Measurements from ENCODE around the gene TJP1.
A peak's percentile ranks its signal among the peaks of the same experiment; 100 is the strongest.
"Not testable (repeated sequence)": the region's sequence is repeated elsewhere in the genome, so short reads cannot be mapped to it uniquely, and the experiment has no call there.

The TJP1 gene

DNA sequence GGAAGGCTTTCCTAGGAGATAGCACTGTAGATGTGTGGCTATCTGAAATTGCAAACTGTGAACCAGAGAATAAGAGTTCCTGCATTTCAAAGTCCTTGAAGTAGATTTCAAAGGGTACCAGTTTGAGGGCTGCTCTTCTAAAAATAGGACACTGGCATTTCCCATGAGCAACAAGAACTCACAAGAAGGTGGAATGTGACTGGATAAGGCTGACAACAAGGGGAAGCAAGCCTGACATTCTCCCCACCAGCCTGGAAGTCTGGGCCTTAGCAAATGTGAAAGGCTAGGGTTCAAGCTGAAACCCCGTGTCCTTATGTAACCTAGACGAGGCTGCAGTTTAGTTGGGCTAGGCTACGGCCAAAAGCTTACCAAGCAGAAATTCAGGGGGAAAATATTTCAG, 18.7 kb upstream of the TJP1 start:
- no peak for DNase-seq (ENCODE audit: extremely low spot score, insufficient read length, low read depth)

DNA sequence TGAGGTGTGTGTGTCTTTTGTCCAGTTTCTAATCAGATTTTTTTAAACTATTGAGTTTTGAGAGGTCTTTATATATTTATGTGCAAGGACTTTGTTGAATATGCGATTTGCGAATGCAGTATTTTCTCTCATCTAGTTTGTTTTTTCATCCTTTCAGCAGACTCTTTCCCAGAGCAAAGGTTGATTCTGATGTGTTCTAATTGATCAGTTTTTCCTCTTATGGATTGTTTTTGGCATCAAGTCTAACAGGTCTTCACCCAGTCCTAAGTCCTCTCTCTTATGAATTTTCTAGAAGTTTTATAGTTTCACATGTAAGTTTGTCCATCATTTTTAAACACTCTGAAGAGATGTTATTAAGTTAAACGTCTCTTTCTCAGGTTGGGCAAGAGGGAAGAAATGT, 17.8 kb upstream of the TJP1 start:
- FAIRE-seq (no peak), DNase-seq (ENCODE audit: extremely low spot score, insufficient read length, low read depth) (no peak)

More for the DNA sequence above, 18.7 kb upstream of the TJP1 start:
- FAIRE-seq: no peak

DNA sequence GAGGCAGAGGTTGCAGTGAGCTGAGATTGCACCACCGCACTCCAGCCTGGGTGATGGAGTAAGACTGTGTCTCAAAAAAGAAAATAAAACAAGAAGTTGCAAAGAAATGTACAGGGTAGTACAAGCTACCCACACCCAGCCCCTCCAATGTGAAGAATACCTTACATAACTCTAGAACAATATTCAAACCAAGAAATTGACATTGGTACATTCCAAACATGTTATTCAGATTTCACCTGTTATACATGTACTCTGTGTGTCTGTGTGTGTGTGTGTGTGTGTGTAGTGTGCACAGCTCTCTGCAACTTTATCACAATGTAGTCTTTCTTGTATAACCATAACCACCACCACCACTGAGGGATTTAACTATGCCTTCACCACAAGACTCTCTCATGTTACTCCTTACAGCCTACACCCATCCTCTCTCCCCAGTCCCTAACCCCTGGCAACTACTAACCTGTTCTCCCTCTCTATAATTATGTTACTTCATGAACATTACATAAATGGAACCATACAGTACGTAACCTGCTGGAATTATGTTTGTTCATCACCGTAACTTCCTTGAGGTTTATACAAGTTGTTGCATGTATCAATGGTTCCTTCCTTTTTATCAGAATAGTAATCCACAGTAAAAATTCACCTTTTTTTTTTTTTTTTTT, 16.2 kb upstream of the TJP1 start:
- DNase-seq (ENCODE audit: extremely low spot score, insufficient read length, low read depth) (no peak), FAIRE-seq (no peak)

- no peak for DNase-seq (ENCODE audit: extremely low spot score, insufficient read length, low read depth)
- no peak for FAIRE-seq
These were observed 13.0 kb upstream of the TJP1 start for GRCh38 chr15:29835301-29835700.

- FAIRE-seq (no peak), DNase-seq (ENCODE audit: extremely low spot score, insufficient read length, low read depth) (no peak)
These were observed 10.4 kb upstream of the TJP1 start for GRCh38 chr15:29832709-29833108.

DNA sequence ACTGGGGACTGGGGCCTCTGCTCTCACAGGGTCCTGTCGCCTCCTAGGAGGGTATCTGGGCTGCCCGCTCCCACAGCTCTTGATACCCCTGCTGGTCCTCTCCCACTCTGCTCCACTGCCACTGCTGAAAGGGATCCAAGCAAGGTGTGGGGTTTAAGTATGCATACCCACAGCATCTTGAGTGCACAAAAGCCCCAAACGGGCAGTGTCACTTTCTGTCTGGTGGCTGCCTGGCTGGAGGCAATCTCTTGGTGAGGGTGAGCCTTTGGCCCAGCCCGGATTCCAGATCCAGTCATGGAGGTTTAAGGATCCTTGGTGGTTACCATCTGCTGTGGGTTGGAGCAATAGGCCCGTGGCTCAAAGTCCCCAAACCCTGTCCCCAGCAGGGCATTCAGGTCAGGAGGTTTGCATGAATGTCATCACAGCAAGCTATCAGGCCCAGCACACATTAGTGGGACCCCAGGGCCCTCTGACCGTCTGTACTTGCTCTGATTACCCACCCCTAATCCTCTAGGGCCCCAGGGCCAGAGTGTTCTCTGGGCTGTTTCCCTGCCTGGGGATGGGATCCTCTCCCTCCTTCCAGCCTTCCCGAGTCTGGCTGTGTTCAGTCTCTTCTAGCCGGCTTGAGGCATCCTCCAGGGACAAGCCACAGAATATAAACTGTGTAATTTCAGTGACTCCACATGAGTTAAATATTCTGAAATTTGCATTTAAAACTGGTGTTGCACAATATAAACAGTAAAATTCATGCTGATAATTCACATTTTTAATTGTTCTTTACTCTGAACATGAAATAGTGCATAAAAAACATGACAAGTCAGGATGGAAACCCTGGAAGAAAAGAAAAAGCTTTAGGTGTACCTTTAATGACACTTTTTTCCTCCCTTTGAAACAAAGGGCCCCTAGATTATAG, 4.9 kb upstream of the TJP1 start:
- DNase-seq (ENCODE audit: extremely low spot score, insufficient read length, low read depth): no peak
- FAIRE-seq: no peak

GRCh38 chr15:29825227-29825626, 3.0 kb upstream of the TJP1 start:
- DNase-seq (ENCODE audit: extremely low spot score, insufficient read length, low read depth): no peak
- FAIRE-seq: peak; percentile 57

DNA sequence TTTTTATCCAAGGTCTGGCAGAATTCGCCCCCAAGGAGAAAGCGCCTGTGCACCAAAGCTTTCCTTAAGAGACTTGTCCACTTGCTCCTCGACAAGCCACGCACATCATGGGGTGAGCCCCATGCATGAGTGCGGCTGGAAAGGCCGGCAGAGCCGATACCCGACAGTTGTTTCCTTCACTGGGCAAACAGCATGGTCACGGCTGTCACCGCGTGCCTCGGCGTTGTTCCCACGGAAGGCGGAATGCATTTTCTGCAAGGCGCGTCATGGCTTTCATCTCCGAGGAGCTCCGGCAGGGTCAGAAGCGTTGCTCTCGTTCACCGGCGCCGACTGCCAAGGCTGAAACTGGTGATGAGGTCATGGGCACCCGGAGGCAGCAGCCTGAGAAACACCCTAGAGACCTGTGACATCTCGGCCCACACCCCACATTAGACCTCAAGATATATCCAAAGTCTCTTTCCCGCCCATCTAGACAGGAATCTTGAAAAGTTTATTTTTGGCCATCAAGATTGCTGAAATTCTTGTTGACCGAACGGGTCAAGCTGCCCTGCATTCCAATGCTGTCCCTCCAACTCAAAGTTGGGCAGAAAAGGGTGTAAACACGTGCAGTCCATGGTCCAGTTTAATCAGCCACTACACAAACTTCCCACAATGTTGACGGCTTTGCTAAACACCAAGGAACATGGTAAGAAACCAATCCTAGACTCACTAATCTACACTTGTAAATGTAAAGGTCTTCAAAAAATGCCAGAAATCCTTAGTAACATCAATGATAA, 604 bp upstream of the TJP1 start:
- no peak for DNase-seq (ENCODE audit: extremely low spot score, insufficient read length, low read depth)
- no peak for FAIRE-seq

GRCh38 chr15:29821416-29822099, 710 bp downstream of the TJP1 start:
- no peak for FAIRE-seq
- DNase-seq (ENCODE audit: extremely low spot score, insufficient read length, low read depth): no peak

DNA sequence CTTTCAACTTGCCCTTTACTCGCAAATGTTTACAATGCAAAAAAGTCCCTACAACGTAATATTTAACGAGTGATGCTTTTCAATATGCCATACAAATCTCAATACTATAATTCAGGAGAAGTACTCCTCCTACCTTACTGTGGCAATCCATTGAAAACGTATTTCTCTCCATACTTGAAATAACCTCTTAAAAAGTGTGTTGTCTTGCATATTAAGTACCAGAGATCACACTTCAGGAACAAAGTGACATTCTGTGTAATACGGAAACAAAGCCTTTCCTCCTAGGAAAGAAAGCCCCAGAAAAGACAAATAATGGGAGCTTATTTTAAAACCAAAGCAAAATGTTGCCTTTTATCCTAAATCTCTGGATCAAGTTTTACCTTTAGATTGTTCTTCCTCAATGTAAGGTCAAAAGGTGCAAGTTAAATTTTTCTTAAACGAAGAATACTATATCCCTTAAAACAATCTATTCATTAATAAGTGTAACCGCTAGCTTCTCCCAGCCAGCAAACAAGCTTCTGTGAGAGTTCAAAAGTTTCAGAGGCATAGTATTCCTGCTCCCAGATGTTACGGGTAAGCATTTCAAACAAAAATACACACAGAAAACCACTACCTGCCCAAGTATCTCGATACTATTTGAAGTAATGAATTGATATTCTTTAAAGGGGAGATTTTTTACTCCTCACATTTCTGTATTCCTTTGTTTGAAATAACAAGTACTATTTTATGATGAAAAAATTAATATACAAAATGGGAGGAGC, 1.7 kb downstream of the TJP1 start:
- FAIRE-seq (no peak), DNase-seq (ENCODE audit: extremely low spot score, insufficient read length, low read depth) (no peak)

DNA sequence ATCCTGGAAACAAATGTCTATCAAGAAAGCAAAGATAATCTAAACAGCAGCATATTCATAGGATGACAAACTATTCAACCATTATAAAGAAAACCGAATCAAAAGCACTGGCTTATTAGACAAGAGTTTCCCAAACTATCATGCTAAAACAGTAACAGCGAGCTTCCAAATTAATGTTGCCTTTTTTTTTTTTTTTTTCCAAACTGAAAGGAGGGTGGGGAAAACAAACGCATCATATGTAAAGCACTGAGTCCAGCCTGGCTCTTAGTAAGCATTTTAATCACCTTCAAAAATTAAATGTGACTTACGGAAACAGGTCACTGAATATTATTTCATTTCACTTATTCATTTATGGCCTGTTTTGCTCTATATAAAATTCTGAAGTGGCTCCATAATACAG, 2.3 kb downstream of the TJP1 start:
- no peak for FAIRE-seq
- DNase-seq (ENCODE audit: extremely low spot score, insufficient read length, low read depth): no peak

DNA sequence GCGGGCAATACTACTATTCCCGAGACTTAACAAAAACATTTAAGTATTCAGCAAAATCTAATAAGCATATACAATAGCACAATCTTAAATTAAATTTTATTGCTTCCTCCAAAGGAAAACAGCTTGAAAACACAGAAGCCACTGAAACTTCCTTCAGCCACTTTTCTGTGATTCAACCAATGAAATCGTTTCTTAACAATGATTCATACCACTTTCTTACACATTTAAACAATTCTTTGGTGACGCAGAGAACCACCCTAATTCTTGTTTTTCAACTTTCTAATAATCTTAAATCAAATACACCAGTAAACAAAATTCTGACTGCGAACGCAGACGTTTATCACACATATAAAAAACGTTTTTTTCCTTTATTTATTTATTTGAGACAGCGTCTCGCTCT, 4.1 kb downstream of the TJP1 start:
- no peak for FAIRE-seq
- no peak for DNase-seq (ENCODE audit: extremely low spot score, insufficient read length, low read depth)

DNA sequence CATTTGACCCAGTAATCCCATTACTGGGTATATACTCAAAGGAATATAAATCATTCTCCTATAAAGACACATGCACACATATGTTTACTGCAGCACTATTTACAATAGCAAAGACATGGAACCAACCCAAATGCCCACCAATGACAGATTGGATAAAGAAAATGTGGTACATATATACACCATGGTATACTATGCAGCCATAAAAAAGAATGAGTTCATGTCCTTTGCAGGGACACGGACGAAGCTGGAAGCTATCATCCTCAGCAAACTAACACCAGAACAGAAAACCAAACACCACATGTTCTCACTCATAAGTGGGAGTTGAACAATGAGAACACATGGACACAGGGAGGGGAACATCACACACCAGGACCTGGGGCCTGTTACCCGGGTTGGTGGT, 4.8 kb downstream of the TJP1 start:
- not testable (repeated sequence) for FAIRE-seq; DNase-seq (ENCODE audit: extremely low spot score, insufficient read length, low read depth)

DNA sequence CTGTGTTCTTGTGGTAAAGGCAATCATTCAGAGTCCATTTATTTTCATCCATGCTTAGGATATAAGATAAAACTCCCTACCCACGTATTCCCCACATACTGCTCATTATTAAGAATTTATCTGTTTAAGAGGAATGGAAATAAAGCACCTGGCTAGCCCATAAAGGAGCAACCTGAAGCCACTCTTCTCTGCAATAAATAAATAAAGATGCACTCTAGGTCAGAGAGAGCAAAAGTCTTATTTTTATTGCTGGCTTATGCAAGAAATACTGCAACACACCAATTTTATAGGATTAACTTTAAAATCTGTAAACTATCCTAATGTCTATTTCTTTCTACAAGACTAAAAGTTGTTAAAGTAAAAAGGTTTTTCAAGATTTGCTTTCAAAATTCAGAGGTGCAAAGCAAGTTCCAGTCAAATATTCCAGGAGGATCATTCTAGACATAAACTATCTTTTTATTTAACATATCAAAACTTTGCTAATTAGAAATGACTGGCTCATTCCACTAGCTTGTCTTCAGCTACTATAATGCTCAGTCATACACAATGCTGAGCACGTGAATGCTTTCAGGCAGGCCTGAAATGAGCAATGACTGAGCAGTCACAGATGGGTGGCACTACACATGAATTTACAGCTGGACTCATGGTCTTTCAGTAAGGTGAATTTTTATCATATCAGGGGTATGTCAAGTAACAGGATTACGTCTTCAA, 7.1 kb downstream of the TJP1 start:
- no peak for FAIRE-seq

GRCh38 chr15:29813009-29813408, 9.3 kb downstream of the TJP1 start:
- no peak for DNase-seq (ENCODE audit: extremely low spot score, insufficient read length, low read depth)
- no peak for FAIRE-seq

More for the DNA sequence above, 7.1 kb downstream of the TJP1 start:
- no peak for DNase-seq (ENCODE audit: extremely low spot score, insufficient read length, low read depth)

GRCh38 chr15:29812384-29812694, 9.9 kb downstream of the TJP1 start:
- FAIRE-seq: no peak
- DNase-seq (ENCODE audit: extremely low spot score, insufficient read length, low read depth): no peak

GRCh38 chr15:29811691-29812383, 10.4 kb downstream of the TJP1 start:
- FAIRE-seq: no peak

DNA sequence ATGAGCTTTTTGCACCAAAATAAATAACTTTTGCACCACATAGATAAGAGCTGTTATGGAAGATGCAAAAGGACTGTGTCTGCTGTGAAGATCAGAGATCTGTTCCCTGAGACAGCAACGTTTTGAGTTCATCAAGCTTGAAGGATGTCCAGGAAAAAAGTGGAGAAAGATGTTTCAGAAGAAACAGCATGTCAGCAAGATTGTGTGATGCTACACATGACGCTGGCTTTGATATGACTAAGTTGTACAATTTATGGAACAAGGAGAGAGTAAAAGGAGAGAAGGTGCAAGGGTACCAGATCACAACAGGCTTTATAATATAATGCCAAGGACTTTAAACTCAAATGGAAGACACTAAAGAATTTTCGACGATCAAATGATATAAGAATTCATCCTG, 16.6 kb downstream of the TJP1 start:
- no peak for DNase-seq (ENCODE audit: extremely low spot score, insufficient read length, low read depth)
- FAIRE-seq: no peak

More at GRCh38 chr15:29811691-29812383, 10.4 kb downstream of the TJP1 start:
- DNase-seq (ENCODE audit: extremely low spot score, insufficient read length, low read depth): no peak
